ENCODE data around the gene KLF7.

The KLF7 gene

GRCh38 chr2:207088839-207089238, 76.9 kb downstream of the KLF7 start:
- DNase-seq, result no peak

- DNase-seq, result no peak
Observed at GRCh38 chr2:207088276-207088675, 77.5 kb downstream of the KLF7 start.

GRCh38 chr2:207087046-207087902, 78.5 kb downstream of the KLF7 start:
- no peak for DNase-seq

- DNase-seq, result no peak
Observed at GRCh38 chr2:207086136-207086535, 79.6 kb downstream of the KLF7 start.

- no peak for DNase-seq
Observed at GRCh38 chr2:207085110-207085509, 80.6 kb downstream of the KLF7 start.

GRCh38 chr2:207083361-207084110, 82.2 kb downstream of the KLF7 start:
- DNase-seq, result no peak

- DNase-seq, result no peak
Observed at GRCh38 chr2:207082619-207083018, 83.1 kb downstream of the KLF7 start.

- no peak for DNase-seq
Observed at GRCh38 chr2:207078186-207078798, 87.5 kb downstream of the KLF7 start.

GRCh38 chr2:207077266-207077665, 88.5 kb downstream of the KLF7 start:
- no peak for DNase-seq

- no peak for DNase-seq
Observed at GRCh38 chr2:207075456-207075855, 90.3 kb downstream of the KLF7 start.

- peak; percentile 24 to 50 for DNase-seq
Observed at GRCh38 chr2:207073801-207074678, 91.7 kb downstream of the KLF7 start.

- no peak for DNase-seq
Observed at GRCh38 chr2:207073412-207073800, 92.3 kb downstream of the KLF7 start.

GRCh38 chr2:207072571-207072970, 93.2 kb downstream of the KLF7 start:
- no peak for DNase-seq

GRCh38 chr2:207071820-207072219, 93.9 kb downstream of the KLF7 start:
- no peak for DNase-seq

- no peak for DNase-seq
Observed at GRCh38 chr2:207067473-207067872, 98.3 kb downstream of the KLF7 start.

- no peak for DNase-seq
Observed at GRCh38 chr2:207066791-207067460, 98.8 kb downstream of the KLF7 start.

GRCh38 chr2:207066166-207066565, 99.6 kb downstream of the KLF7 start:
- DNase-seq, result no peak

GRCh38 chr2:207064128-207064690, 101.5 kb downstream of the KLF7 start:
- no peak for DNase-seq

- DNase-seq, result no peak
Observed at GRCh38 chr2:207061181-207061580, 104.6 kb downstream of the KLF7 start.

GRCh38 chr2:207055257-207055656, 110.5 kb downstream of the KLF7 start:
- DNase-seq, result no peak

- DNase-seq, result no peak
Observed at GRCh38 chr2:207054521-207054920, 111.2 kb downstream of the KLF7 start.

Measured in stimulated activated CD4-positive, alpha-beta T cell treated with anti-CD3 and anti-CD28 coated beads, Interleukin-4, amount 100 ng/mL, for 4 hours (primary cell).